ENCODE results near the gene NSRP1. TPM values are rescaled to one million over a fixed set of nuclear protein-coding genes. Genes with fewer than 3 reads are reported as not detected.
"Not testable (repeated sequence)": the region's sequence is repeated elsewhere in the genome, so short reads cannot be mapped to it uniquely, and the experiment has no call there.

Gene NSRP1, protein sequence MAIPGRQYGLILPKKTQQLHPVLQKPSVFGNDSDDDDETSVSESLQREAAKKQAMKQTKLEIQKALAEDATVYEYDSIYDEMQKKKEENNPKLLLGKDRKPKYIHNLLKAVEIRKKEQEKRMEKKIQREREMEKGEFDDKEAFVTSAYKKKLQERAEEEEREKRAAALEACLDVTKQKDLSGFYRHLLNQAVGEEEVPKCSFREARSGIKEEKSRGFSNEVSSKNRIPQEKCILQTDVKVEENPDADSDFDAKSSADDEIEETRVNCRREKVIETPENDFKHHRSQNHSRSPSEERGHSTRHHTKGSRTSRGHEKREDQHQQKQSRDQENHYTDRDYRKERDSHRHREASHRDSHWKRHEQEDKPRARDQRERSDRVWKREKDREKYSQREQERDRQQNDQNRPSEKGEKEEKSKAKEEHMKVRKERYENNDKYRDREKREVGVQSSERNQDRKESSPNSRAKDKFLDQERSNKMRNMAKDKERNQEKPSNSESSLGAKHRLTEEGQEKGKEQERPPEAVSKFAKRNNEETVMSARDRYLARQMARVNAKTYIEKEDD
- 10 to 100 TPM; 26.2 to 42.8 (median 34.7) TPM for polyA plus RNA-seq (ENCODE audit: low read depth in 6 of 6)

- DNase-seq = peak; percentile 89
- H3K27me3 Mint-ChIP-seq = no peaks in the 10 kb centered on the region
- peaks cover 29 to 50% (median 36%) of the 10 kb centered on the region in 3 donors for H3K4me1 Mint-ChIP-seq
- H3K4me3 Mint-ChIP-seq = peak within 1 kb of the TSS; percentile 94 to 100 (median 98)
- H3K27ac Mint-ChIP-seq = peak within 1 kb of the TSS; percentile 99 to 100 (median 99)
- no peaks in the 10 kb centered on the region for H3K9me3 Mint-ChIP-seq
- peaks cover 0 to 7% of the 10 kb centered on the region in 2 donors for H3K36me3 Mint-ChIP-seq
- ATAC-seq (ENCODE audit: low read depth in 2 of 2) = peak; percentile 97 to 98
These were observed at the start of gene NSRP1 for GRCh38 chr17:30116661-30117551. TSS of gene NSRP1 (plus strand) at chr17:30116816. CDS start at chr17:30116844, 28 bp downstream.

- H3K27ac Mint-ChIP-seq = no peak overlapping the region
- no peak for DNase-seq
- no peaks in the 10 kb centered on the region for H3K27me3 Mint-ChIP-seq
- no peak overlapping the region for H3K4me3 Mint-ChIP-seq
- peaks cover 0 to 35% of the 10 kb centered on the region in 2 donors for H3K36me3 Mint-ChIP-seq
- peaks cover 12 to 45% (median 32%) of the 10 kb centered on the region in 7 donors for H3K9me3 Mint-ChIP-seq
- no peak for ATAC-seq (ENCODE audit: low read depth in 2 of 2)
- no peaks in the 10 kb centered on the region for H3K4me1 Mint-ChIP-seq
These were observed 48.2 kb upstream of the NSRP1 start for GRCh38 chr17:30068465-30068864.

DNA sequence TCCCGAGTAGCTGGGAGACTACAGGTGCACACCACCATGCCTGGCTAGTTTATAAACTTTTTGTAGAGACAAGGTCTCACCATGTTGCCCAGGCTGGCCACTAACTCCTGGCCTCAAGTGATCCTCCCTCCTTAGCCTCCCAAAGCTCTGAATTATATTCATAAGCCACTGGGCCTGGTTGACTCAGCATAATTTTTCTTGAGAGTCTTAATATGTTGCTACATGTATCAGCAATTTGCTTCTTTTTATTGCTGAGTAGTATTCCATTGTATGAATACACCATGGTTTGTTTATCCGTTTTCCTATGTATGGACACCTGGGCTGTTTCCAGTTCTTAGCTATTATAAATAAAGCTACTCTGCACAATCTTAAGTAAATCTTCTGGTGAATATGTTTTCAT is 42.4 kb upstream of the NSRP1 start:
- H3K4me1 Mint-ChIP-seq = no peaks in the 10 kb centered on the region
- peaks cover 0 to 7% (median 0%) of the 10 kb centered on the region in 7 donors for H3K9me3 Mint-ChIP-seq
- no peak for ATAC-seq (ENCODE audit: low read depth in 2 of 2)
- H3K27ac Mint-ChIP-seq = no peak overlapping the region
- no peaks in the 10 kb centered on the region for H3K36me3 Mint-ChIP-seq
- no peak overlapping the region for H3K4me3 Mint-ChIP-seq
- no peak for DNase-seq
- peaks cover 0 to 8% (median 6%) of the 10 kb centered on the region in 3 donors for H3K27me3 Mint-ChIP-seq

DNA sequence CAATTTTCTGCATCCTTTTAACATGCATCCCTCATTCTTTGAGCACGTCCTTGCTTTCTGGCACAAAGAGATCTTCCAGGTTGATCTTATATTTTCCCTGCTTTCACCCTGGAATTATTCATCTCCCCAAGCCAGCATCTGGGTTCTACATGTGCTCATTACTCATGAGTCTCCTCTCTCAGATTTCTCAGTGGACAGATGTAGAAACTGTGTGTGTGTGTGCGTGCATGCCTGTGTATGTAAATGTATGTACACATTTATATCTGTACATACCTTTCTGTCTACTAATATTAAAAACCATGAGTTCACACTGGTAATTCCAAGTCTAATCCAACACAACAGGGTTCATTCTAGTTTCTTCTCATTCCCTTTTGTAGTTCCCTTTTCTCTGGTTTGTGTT is 41.9 kb upstream of the NSRP1 start:
- Mint-ChIP-seq H3K36me3 (no peaks in the 10 kb centered on the region), H3K27me3 (peaks cover 0 to 8% (median 6%) of the 10 kb centered on the region in 3 donors), H3K4me1 (no peaks in the 10 kb centered on the region), H3K9me3 (peaks cover 0 to 5% (median 0%) of the 10 kb centered on the region in 7 donors), H3K27ac (no peak overlapping the region), H3K4me3 (no peak overlapping the region)
- ATAC-seq (ENCODE audit: low read depth in 2 of 2) (no peak), DNase-seq (no peak)

GRCh38 chr17:30082773-30083172 is 33.8 kb upstream of the NSRP1 start:
- peaks cover 4 to 32% (median 32%) of the 10 kb centered on the region in 3 donors for H3K27me3 Mint-ChIP-seq
- ATAC-seq (ENCODE audit: low read depth in 2 of 2) (no peak), DNase-seq (no peak)
- peaks cover 0 to 3% (median 0%) of the 10 kb centered on the region in 7 donors for H3K9me3 Mint-ChIP-seq
- no peaks in the 10 kb centered on the region for H3K36me3 Mint-ChIP-seq
- H3K27ac Mint-ChIP-seq = no peak overlapping the region
- no peak overlapping the region for H3K4me3 Mint-ChIP-seq
- H3K4me1 Mint-ChIP-seq = no peaks in the 10 kb centered on the region

GRCh38 chr17:30084788-30085187 is 31.8 kb upstream of the NSRP1 start:
- no peak overlapping the region for H3K4me3 Mint-ChIP-seq
- peak overlapping the region in 1 of 6 donors; percentile 74 for H3K27ac Mint-ChIP-seq
- DNase-seq = no peak
- peaks cover 4 to 38% (median 30%) of the 10 kb centered on the region in 3 donors for H3K27me3 Mint-ChIP-seq
- H3K36me3 Mint-ChIP-seq = no peaks in the 10 kb centered on the region
- ATAC-seq (ENCODE audit: low read depth in 2 of 2) = no peak
- no peaks in the 10 kb centered on the region for H3K4me1 Mint-ChIP-seq
- H3K9me3 Mint-ChIP-seq = peaks cover 0 to 3% (median 0%) of the 10 kb centered on the region in 7 donors

- Mint-ChIP-seq H3K27ac (no peak overlapping the region), H3K4me3 (no peak overlapping the region), H3K4me1 (no peaks in the 10 kb centered on the region), H3K27me3 (peaks cover 18 to 39% (median 30%) of the 10 kb centered on the region in 3 donors), H3K9me3 (peaks cover 0 to 3% (median 0%) of the 10 kb centered on the region in 7 donors), H3K36me3 (no peaks in the 10 kb centered on the region)
- no peak for ATAC-seq (ENCODE audit: low read depth in 2 of 2)
- DNase-seq = no peak
These were observed 29.7 kb upstream of the NSRP1 start for GRCh38 chr17:30086896-30087295.

DNA sequence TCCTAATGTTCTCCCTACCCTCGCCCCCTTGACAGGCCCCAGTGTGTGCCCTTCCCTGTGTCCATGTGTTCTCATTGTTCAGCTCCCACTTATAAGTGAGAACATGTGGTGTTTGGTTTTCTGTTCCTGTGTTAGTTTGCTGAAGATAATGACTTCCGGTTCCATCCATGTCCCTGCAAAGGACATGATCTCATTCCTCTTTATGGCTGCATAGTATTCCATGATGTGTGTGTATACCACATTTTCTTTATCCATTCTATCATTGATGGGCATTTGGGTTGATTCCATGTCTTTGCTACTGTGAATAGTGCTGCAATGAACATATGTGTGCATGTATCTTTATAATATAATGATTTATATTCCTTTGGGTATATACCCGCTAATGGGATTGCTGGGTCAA is 29.2 kb upstream of the NSRP1 start:
- not testable (repeated sequence) for H3K36me3 Mint-ChIP-seq

DNA sequence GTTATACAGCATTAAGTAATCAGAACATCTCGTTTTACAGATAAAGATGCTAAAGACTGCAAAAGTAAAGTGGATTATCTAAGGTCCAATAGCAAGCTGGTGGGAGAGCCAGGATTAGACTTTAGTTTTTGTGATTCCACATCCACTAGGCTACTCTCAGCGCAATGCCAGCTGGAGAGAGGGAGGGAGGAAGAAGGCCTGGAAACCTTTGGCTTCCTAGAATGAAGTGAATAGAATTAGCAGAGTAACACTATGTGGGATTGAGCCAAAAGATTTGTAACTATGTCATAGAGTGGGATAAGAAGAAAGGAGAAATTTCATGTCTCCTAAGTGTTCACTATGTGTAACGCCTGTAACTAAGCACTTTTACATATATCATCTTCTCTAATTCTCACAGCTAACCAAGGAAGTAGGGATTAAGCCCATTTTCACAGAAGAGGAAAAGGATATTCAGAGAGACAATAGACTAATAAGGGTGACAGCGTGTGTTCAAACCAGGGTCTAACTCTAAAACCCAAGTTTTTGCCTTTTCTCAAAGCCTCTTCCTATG is 25.4 kb upstream of the NSRP1 start:
- Mint-ChIP-seq H3K4me3 (no peak overlapping the region), H3K27ac (no peak overlapping the region), H3K36me3 (no peaks in the 10 kb centered on the region), H3K9me3 (peaks cover 0 to 3% (median 0%) of the 10 kb centered on the region in 7 donors), H3K27me3 (peaks cover 22 to 36% (median 26%) of the 10 kb centered on the region in 3 donors), H3K4me1 (peaks cover 6 to 10% (median 8%) of the 10 kb centered on the region in 3 donors)
- DNase-seq = no peak
- no peak for ATAC-seq (ENCODE audit: low read depth in 2 of 2)

More for the DNA sequence above, 29.2 kb upstream of the NSRP1 start:
- not testable (repeated sequence) for H3K27ac Mint-ChIP-seq; H3K4me3 Mint-ChIP-seq; H3K9me3 Mint-ChIP-seq; DNase-seq; ATAC-seq (ENCODE audit: low read depth in 2 of 2); H3K4me1 Mint-ChIP-seq
- H3K27me3 Mint-ChIP-seq = peaks cover 18 to 39% (median 30%) of the 10 kb centered on the region in 3 donors

DNA sequence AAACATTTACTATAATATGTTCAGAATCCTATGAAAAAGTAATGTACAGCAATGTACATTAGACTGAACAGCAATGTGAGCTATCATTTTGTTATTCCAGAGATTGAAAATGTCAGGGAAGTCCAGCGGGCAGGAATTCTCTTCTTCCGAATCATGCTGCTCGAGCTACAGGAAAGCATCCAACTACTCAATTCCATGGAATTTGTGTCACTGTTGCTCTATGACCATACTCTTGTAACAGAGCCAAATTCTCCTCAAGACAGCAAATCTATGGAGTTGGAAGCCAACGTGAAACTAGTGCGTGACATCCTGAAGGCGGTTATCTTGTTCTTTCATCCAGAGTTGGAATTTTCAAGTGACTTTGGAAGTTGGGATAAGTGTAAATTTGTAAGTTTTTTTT is 24.8 kb upstream of the NSRP1 start:
- H3K27me3 Mint-ChIP-seq = peaks cover 18 to 32% (median 25%) of the 10 kb centered on the region in 3 donors

DNA sequence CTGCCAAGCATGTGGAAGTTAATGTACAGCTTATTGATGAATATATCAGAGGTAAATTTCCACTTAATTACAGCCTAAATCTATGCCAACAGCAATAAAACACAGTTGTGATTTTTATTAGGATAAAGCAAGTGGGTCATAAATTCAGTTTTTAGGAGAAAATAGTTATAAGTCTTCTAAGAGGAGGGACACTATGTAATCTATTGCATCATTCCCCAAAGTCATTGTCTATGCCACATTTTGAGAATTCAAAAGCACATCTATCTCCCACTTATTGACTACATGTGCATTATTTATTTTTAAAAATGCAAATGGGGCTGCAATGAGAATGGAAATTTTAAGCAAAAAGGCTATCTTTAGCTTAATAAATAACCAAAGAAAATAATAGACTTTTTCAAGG is 23.7 kb upstream of the NSRP1 start:
- Mint-ChIP-seq H3K27ac (no peak overlapping the region), H3K4me1 (peaks cover 6 to 10% (median 8%) of the 10 kb centered on the region in 3 donors)
- no peak for ATAC-seq (ENCODE audit: low read depth in 2 of 2)

More for the DNA sequence above, 24.8 kb upstream of the NSRP1 start:
- H3K9me3 Mint-ChIP-seq = peaks cover 0 to 3% (median 0%) of the 10 kb centered on the region in 7 donors
- DNase-seq = no peak
- no peak overlapping the region for H3K27ac Mint-ChIP-seq
- ATAC-seq (ENCODE audit: low read depth in 2 of 2) = no peak
- no peaks in the 10 kb centered on the region for H3K36me3 Mint-ChIP-seq
- H3K4me3 Mint-ChIP-seq = no peak overlapping the region
- peaks cover 6 to 10% (median 8%) of the 10 kb centered on the region in 3 donors for H3K4me1 Mint-ChIP-seq

DNA sequence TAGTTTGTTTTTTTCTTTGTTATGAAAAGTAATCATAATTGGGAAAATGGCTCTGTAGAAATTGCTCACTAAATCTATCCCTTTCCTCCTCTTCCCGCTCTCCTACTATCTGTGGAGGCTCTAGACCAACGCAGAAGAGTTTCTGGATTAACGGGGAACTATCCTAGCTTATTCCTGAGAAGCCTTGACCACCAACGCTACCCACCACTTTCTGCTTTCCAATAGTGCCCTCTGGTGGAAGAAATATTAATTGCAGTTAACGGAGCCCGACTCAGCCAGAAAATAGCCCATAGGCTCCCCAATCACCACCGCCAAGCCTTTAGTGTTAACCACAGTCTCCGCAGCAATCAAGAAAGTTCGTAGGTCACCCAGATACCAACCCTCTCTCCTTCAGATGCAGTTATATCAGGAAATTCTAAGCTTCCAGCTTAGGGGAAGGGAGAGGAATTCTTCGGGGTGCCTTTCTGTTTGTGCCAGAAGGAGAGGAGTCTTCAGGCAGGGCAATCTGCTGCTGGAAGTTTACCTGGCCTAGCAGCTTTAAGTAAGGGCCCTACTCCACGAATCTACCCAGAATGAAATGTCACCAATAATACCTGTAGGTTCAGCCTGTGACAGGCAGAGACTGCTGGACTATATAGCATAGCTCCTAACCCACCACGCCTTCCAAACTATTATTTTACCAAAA is 23.0 kb upstream of the NSRP1 start:
- Mint-ChIP-seq H3K4me3 (no peak overlapping the region), H3K36me3 (no peaks in the 10 kb centered on the region), H3K27me3 (peaks cover 8 to 24% (median 23%) of the 10 kb centered on the region in 3 donors), H3K9me3 (no peaks in the 10 kb centered on the region), H3K27ac (peak overlapping the region in 1 of 6 donors; percentile 67), H3K4me1 (peaks cover 6 to 10% (median 8%) of the 10 kb centered on the region in 3 donors)
- ATAC-seq (ENCODE audit: low read depth in 2 of 2) = peak; percentile 43 to 68
- DNase-seq = peak; percentile 56

More for the DNA sequence above, 23.7 kb upstream of the NSRP1 start:
- Mint-ChIP-seq H3K36me3 (no peaks in the 10 kb centered on the region), H3K4me3 (no peak overlapping the region), H3K9me3 (no peaks in the 10 kb centered on the region), H3K27me3 (peaks cover 8 to 24% (median 22%) of the 10 kb centered on the region in 3 donors)
- no peak for DNase-seq

All from naive B cell (primary cell).